ENCODE measurements around the gene AATF. TPM values are rescaled to one million over a fixed set of nuclear protein-coding genes. Genes with fewer than 3 reads are reported as not detected.

The AATF gene
- total RNA-seq, 1 experiment from 2014 or later: 85.2 TPM

- CTCF ChIA-PET: interaction anchor here (0.9 kb wide), 1 partner anchor 11 kb away, joined by 3 read pairs; no protein-coding TSS in a partner anchor
- Mint-ChIP-seq H3K36me3 (ENCODE audit: insufficient read depth, unreplicated experiment) (peaks cover 69% of the 10 kb centered on the region), H3K4me3 (ENCODE audit: unreplicated experiment) (no peak overlapping the region), H3K27ac (ENCODE audit: low read depth, unreplicated experiment) (no peak overlapping the region), H3K9me3 (ENCODE audit: unreplicated experiment) (no peaks in the 10 kb centered on the region), H3K27me3 (ENCODE audit: insufficient read depth, unreplicated experiment) (no peaks in the 10 kb centered on the region), H3K4me1 (ENCODE audit: insufficient read depth, unreplicated experiment) (no peaks in the 10 kb centered on the region)
- POLR2A ChIA-PET: interaction anchor here (1.5 kb wide), 1 partner anchor 20 kb away, joined by 4 read pairs; no protein-coding TSS in a partner anchor
- TF ChIP-seq CTCF (IDR thresholded peaks at IDR 0.05; ENCODE audit: unreplicated experiment): no peak
- intact Hi-C loops (cut with micrococcal nuclease): no loop called here
- no peak for DNase-seq (ENCODE audit: unreplicated experiment)
- no TSS peak for BruUV-seq (replicated peaks)
Observed at GRCh38 chr17:37086948-37087347, 138.2 kb downstream of the AATF start.

- BruUV-seq (replicated peaks): no TSS peak
- H3K4me3 Mint-ChIP-seq (ENCODE audit: unreplicated experiment): no peak overlapping the region
- no peak overlapping the region for H3K27ac Mint-ChIP-seq (ENCODE audit: low read depth, unreplicated experiment)
- POLR2A ChIA-PET: interaction anchor here (1.0 kb wide), 1 partner anchor 486 kb away, joined by 3 read pairs; the partner anchor contains the start of gene MRM1
- DNase-seq (ENCODE audit: unreplicated experiment): no peak
- peaks cover 72% of the 10 kb centered on the region for H3K36me3 Mint-ChIP-seq (ENCODE audit: insufficient read depth, unreplicated experiment)
- CTCF ChIA-PET: interaction anchor here (0.9 kb wide), 1 partner anchor 10 kb away, joined by 3 read pairs; no protein-coding TSS in a partner anchor
- TF ChIP-seq CTCF (IDR thresholded peaks at IDR 0.05; ENCODE audit: unreplicated experiment): no peak
- H3K27me3 Mint-ChIP-seq (ENCODE audit: insufficient read depth, unreplicated experiment): no peaks in the 10 kb centered on the region
- intact Hi-C loops (cut with micrococcal nuclease): no loop called here
- H3K9me3 Mint-ChIP-seq (ENCODE audit: unreplicated experiment): no peaks in the 10 kb centered on the region
- H3K4me1 Mint-ChIP-seq (ENCODE audit: insufficient read depth, unreplicated experiment): no peaks in the 10 kb centered on the region
Observed at GRCh38 chr17:37087683-37088082, 138.9 kb downstream of the AATF start.

GRCh38 chr17:37088459-37088858 is 139.7 kb downstream of the AATF start:
- Mint-ChIP-seq H3K4me1 (ENCODE audit: insufficient read depth, unreplicated experiment) (no peaks in the 10 kb centered on the region), H3K27ac (ENCODE audit: low read depth, unreplicated experiment) (no peak overlapping the region), H3K36me3 (ENCODE audit: insufficient read depth, unreplicated experiment) (peaks cover 74% of the 10 kb centered on the region), H3K9me3 (ENCODE audit: unreplicated experiment) (no peaks in the 10 kb centered on the region), H3K27me3 (ENCODE audit: insufficient read depth, unreplicated experiment) (no peaks in the 10 kb centered on the region), H3K4me3 (ENCODE audit: unreplicated experiment) (no peak overlapping the region)
- DNase-seq (ENCODE audit: unreplicated experiment): no peak
- no TSS peak for BruUV-seq (replicated peaks)
- intact Hi-C loops (cut with micrococcal nuclease): no loop called here
- ChIA-PET CTCF (interaction anchor here (1.0 kb wide), 1 partner anchor 459 kb away, joined by 3 read pairs; no protein-coding TSS in a partner anchor), POLR2A (interaction anchor here (1.0 to 1.2 kb wide), 2 partner anchors 21 to 487 kb away, joined by 3 read pairs; partner anchors contain the start of gene MRM1)
- no peak for TF ChIP-seq CTCF (IDR thresholded peaks at IDR 0.05; ENCODE audit: unreplicated experiment)

GRCh38 chr17:37088913-37089312 is 140.2 kb downstream of the AATF start:
- Mint-ChIP-seq H3K4me1 (ENCODE audit: insufficient read depth, unreplicated experiment) (no peaks in the 10 kb centered on the region), H3K9me3 (ENCODE audit: unreplicated experiment) (no peaks in the 10 kb centered on the region), H3K36me3 (ENCODE audit: insufficient read depth, unreplicated experiment) (peaks cover 78% of the 10 kb centered on the region), H3K27ac (ENCODE audit: low read depth, unreplicated experiment) (no peak overlapping the region), H3K27me3 (ENCODE audit: insufficient read depth, unreplicated experiment) (no peaks in the 10 kb centered on the region), H3K4me3 (ENCODE audit: unreplicated experiment) (no peak overlapping the region)
- ChIA-PET POLR2A (interaction anchor here (1.0 to 1.2 kb wide), 2 partner anchors 21 to 488 kb away, joined by 3 read pairs; partner anchors contain the start of gene MRM1), CTCF (interaction anchor here (1.0 to 1.7 kb wide), 2 partner anchors 41 to 459 kb away, joined by 3 to 4 read pairs; no protein-coding TSS in a partner anchor)
- intact Hi-C loops (cut with micrococcal nuclease): no loop called here
- BruUV-seq (replicated peaks): no TSS peak
- no peak for TF ChIP-seq CTCF (IDR thresholded peaks at IDR 0.05; ENCODE audit: unreplicated experiment)
- DNase-seq (ENCODE audit: unreplicated experiment): no peak
